ENCODE data around the gene MYO3B.

- TF ChIP-seq CTCF (conservative IDR thresholded peaks at IDR 0.05) (no peak), ZFX (IDR thresholded peaks at IDR 0.05) (no peak)
Measured at GRCh38 chr2:170434900-170435621, 257.1 kb downstream of the MYO3B start.
